SK-N-SH treated with all-trans-retinoic acid at 6 μM for 48 hours (cell line): Measurements from ENCODE around the gene OPN4.

Experiments
- ARNTL ChIP-seq: fragments of 450-650 bp; formaldehyde crosslinking; IDR thresholded peaks from 2 replicates; pipeline ENCODE4 v1.5.0; 2020; ENCODE audit warnings: low read depth, mild to moderate bottlenecking, moderate library complexity, borderline replicate concordance
- BACH2 ChIP-seq: fragments of 250-450 bp; sonication (Bioruptor Pico); IDR thresholded peaks from 2 replicates; pipeline ENCODE4 v1.9.0; 2021; ENCODE audit warnings: mild to moderate bottlenecking, borderline replicate concordance
- PATZ1 ChIP-seq: fragments of 250-450 bp; sonication (Bioruptor Pico); IDR thresholded peaks from 2 replicates; pipeline ENCODE4 v1.8.0; 2020; ENCODE audit warnings: mild to moderate bottlenecking, moderate library complexity, borderline replicate concordance
- PPARA ChIP-seq: fragments of 250-450 bp; sonication (Bioruptor Pico); IDR thresholded peaks from 2 replicates; pipeline ENCODE4 v1.5.0; 2020; ENCODE audit warnings: mild to moderate bottlenecking, borderline replicate concordance
- TOX ChIP-seq: fragments of 250-450 bp; sonication (Bioruptor Pico); IDR thresholded peaks from 2 replicates; pipeline ENCODE4 v1.8.0; 2021; ENCODE audit warnings: mild to moderate bottlenecking, moderate library complexity, borderline replicate concordance
- ZC3H10 ChIP-seq: fragments of 250-450 bp; sonication (Bioruptor Pico); IDR thresholded peaks from 2 replicates; pipeline ENCODE4 v1.5.1; 2021; ENCODE audit warnings: mild to moderate bottlenecking, moderate library complexity
- ZFP3 ChIP-seq: fragments of 250-450 bp; sonication (Bioruptor Pico); IDR thresholded peaks from 2 replicates; pipeline ENCODE4 v1.5.0; 2020; ENCODE audit warnings: mild to moderate bottlenecking, moderate library complexity

GRCh38 chr10:86699541-86699940, 45.2 kb downstream of the OPN4 start:
- TF ChIP-seq TOX (CRISPR knock-in tag) (no peak), ZFP3 (no peak), PATZ1 (CRISPR knock-in tag) (no peak), BACH2 (CRISPR knock-in tag) (no peak), ARNTL (no peak), ZC3H10 (CRISPR knock-in tag) (no peak), PPARA (CRISPR knock-in tag) (no peak)
